DMS53 treated with DMSO at 0.1 percent for 48 hours (cell line): ENCODE results near the gene PPM1F.
"Not testable (repeated sequence)": the region's sequence is repeated elsewhere in the genome, so short reads cannot be mapped to it uniquely, and the experiment has no call there.

Source experiments
- DNase-seq: peaks from one replicate; lab custom pipeline; 2025; ENCODE audit not compliant: unreplicated experiment; lab: John Stamatoyannopoulos, UW

The PPM1F gene

DNA sequence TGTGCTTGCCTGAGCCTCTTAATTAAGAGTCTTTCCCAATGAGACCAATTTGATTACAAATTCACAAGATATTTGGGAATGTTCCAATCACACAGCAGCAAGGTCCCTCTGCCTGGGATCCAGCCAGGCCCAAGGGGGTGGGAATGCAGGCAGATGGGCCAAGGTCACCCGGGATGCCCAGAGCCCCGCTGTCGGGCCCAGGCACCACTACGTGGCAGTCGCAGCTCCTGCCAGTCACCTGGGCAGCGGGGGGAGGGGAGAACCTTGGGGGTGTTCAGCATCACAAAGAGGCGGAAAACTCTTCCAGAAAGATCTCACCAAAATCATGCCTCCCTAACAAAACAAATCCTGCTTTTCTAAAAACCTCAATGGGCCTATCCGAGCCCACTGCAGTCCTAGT lies 30.9 kb downstream of the PPM1F start:
- no peak for DNase-seq

GRCh38 chr22:21921184-21921721 lies 31.4 kb downstream of the PPM1F start:
- no peak for DNase-seq

DNA sequence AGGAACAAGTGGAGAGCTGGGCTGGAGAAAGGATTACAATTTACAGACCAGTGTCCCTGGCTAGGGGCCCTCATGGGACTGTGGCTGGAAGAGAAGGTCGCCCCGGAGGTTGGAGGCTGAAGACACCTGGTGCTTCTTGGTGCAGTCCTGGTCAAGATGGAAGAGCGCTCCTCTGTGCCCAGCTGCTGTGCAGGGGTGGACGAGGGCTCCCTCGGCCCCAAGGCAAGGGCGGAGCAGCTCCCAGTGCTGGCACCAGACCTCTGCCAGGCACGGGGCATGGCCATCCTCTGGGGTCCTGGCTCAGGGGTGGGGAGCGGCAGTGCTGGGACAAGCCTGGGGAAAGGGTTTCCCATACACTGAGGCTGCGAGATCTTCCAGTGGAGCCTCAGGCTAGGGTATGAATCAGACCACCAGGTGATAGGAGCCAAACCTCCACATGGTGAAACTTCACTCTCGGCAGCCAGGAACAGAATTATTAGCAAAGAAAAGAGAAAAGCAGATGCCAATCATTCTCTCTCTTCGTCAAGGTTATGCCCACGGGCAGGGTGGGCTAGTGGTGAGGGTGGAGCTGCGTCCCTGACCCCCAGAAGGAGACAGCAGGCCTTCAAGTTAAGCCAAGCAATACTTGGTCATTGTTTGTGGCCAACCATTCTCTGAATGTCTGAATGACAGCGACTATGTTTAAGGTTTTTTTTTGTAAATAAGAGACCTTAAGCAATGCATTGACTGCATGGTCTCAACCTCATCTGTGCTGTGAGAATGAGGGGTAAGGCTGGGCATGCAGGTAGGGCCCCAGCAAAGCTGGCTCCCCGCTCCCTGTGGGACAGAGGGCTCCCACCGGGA lies 32.1 kb downstream of the PPM1F start:
- no peak for DNase-seq

GRCh38 chr22:21919526-21920307 lies 32.9 kb downstream of the PPM1F start:
- no peak for DNase-seq

GRCh38 chr22:21918466-21919185 lies 34.0 kb downstream of the PPM1F start:
- no peak for DNase-seq

- no peak for DNase-seq
Measured at GRCh38 chr22:21917959-21918261, 34.7 kb downstream of the PPM1F start.

- DNase-seq: no peak
Measured at GRCh38 chr22:21917181-21917958, 35.3 kb downstream of the PPM1F start.

GRCh38 chr22:21916309-21916918 lies 36.2 kb downstream of the PPM1F start:
- DNase-seq: no peak

DNA sequence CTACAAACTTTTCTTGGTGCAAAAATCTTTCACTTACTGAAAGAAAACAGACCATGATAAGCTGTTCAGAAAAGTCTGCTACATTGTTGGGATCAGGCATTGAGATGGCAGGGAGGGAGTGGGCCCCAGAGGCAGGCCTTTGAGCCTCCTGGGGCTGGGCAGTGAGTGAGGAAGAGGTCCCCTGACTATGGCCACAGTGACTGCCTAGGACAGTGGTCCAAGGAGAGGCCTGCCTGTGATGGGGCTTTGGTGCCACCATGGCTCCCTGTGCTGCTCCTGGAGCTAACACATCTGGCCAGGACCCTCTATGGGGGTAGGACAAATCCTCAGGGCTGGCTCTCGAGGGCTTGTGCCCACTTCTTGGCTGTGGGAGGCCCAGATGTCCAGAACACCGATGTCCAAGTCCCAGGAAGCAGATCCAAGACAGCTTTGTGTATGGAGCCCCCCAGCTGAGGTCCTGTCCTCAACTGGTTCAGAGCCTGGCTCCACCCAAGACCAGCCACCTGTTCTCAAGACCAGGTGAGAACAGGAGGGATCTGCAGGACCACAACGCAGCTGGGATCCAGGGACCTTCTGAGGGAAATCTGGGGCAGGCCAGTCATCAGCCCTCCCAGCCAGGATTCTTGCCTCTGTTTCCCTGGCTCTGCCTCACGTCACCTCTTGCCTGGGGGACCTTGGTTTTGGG lies 36.9 kb downstream of the PPM1F start:
- no peak for DNase-seq

DNA sequence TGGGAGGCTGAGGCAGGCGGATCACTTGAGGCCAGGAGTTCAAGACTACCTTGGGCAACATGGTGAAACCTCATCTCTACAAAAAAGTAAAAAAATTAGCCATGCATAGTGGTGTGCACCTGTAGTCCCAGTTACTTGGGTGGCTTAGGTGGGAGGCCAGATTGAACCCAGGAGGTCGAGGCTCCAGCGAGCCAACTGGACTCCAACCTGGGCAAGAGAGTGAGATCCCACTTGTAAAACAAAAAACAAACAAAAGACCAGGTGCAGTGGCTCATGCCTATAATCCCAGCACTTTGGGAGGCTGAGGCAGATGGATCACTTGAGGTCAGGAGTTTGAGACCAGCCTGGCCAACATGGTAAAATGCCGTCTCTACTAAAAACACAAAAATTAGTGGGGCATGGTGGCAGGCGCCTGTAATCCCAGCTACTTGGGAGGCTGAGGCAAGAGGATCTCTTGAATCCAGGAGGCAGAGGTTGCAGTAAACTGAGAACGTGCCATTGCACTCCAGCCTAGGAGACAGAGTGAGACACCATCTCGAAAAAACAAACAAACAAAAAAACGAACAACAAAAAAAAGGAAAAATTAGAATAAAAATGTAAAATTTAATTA lies 38.5 kb downstream of the PPM1F start:
- DNase-seq: not testable (repeated sequence)

DNA sequence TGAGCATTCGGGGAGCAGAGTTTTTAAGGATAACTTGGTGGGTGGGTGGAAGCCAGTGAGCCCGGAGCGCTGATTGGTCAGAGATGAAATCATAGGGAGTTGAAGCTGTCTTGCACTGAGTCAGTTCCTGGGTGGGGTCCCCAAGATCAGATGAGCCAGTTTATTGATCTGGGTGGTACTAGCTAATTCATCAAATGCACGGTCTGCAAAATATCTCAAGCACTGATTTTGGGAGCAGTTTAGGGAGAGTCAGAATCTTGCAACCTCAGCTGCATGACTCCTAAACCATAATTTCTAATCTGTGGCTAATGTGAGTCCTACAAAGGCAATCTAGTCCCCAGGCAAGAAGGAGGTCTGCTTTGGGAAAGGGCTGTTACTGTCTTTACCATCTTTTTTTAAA lies 42.3 kb downstream of the PPM1F start:
- not testable (repeated sequence) for DNase-seq

- no peak for DNase-seq
Measured at GRCh38 chr22:21909871-21910270, 42.8 kb downstream of the PPM1F start.

- no peak for DNase-seq
Measured at GRCh38 chr22:21907638-21908522, 44.8 kb downstream of the PPM1F start.

DNA sequence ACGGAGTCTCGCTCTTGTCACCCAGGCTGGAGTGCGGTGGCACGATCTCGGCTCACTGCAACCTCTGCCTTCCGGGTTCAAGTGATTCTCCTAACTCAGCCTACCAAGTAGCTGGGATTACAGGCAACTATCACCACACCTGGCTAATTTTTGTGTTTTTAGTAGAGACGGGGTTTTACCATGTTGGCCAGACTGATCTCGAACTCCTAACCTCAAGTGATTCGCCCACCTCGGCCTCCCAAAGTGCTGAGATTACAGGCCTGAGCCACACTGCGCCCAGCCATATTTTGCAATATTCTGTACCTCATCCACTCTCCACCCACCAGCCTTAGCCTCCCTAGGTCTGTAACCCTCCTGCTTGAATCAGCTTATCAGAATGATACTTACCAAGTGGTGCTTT lies 47.4 kb downstream of the PPM1F start:
- not testable (repeated sequence) for DNase-seq

DNA sequence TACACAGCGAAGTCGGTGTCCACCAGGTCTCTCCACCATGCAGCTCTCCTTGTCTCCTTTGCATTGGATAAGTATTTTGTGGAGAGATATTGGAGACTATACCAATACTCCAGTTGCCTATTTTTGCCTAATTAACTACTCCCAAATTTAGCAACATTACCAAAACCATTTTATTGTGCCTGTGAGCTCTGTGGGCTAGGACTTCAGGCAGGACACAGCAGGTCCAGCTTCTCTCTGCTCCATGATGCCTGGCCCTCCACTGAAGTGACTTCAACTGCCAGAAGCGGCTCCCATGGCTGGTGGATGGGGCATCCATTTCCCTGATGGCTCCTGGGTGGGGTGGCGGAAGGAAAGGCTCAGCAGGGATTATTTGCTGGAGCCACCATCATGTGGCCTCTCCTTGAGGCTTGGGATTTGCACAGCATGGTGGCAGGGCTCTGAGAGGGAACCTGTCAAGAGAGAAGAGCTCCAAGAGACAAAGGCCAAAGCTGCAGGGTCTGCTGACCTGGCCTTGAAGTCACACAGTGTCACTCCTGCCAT lies 48.3 kb downstream of the PPM1F start:
- DNase-seq: no peak

GRCh38 chr22:21903283-21903682 lies 49.4 kb downstream of the PPM1F start:
- no peak for DNase-seq

- DNase-seq: no peak
Measured at GRCh38 chr22:21902296-21903087, 50.2 kb downstream of the PPM1F start.
